Measurements from ENCODE around the gene RDH13.
A peak's percentile ranks its signal among the peaks of the same experiment; 100 is the strongest.

Gene RDH13

GRCh38 chr19:55098716-55099556 lies 36.0 kb upstream of the RDH13 start:
- Histone ChIP-seq H3K4me3 (ENCODE audit: low read length in 2 of 2) (no peak overlapping the region), H3K36me3 (replicated peaks in 1 of 2; ENCODE audit: control insufficient read depth in 2 of 2, insufficient read depth in 2 of 2, low read length in 2 of 2) (peaks cover 16 to 54% of the 10 kb centered on the region in 2 donors), H2AFZ (ENCODE audit: low read length) (no peak overlapping the region), H2BK15ac (ENCODE audit: low read length) (no peak overlapping the region), H3K9me3 (replicated peaks in 1 of 2; ENCODE audit: control insufficient read depth in 2 of 2, insufficient read depth in 1 of 2, low read depth in 1 of 2, low read length in 2 of 2) (peaks cover 5 to 6% of the 10 kb centered on the region in 2 donors), H3K18ac (ENCODE audit: low read length) (peak overlapping the region; percentile 64), H3K4ac (ENCODE audit: low read length) (no peak overlapping the region), H4K8ac (ENCODE audit: low read depth, low read length) (no peak overlapping the region), H2BK120ac (ENCODE audit: low read depth, low read length) (no peak overlapping the region), H3K4me1 (ENCODE audit: control insufficient read depth in 2 of 2, insufficient read depth in 1 of 2, low read depth in 1 of 2, low read length in 2 of 2) (peaks cover 0 to 12% of the 10 kb centered on the region in 2 donors), H3K27ac (replicated peaks; ENCODE audit: low read length) (no peak overlapping the region), H2BK5ac (ENCODE audit: low read length) (peak overlapping the region; percentile 66), H3K9ac (ENCODE audit: low read depth, low read length, poor library complexity) (peak overlapping the region; percentile 50), H3K4me2 (ENCODE audit: insufficient read depth, low read length, poor library complexity, severe bottlenecking) (no peak overlapping the region), H2AK5ac (ENCODE audit: low read depth, low read length) (peak overlapping the region; percentile 75), H2BK12ac (ENCODE audit: low read length) (no peak overlapping the region), H3K23ac (ENCODE audit: low read depth, low read length, poor library complexity) (peak overlapping the region; percentile 65), H3K79me1 (ENCODE audit: low read depth, low read length) (peaks cover 12% of the 10 kb centered on the region), H3K14ac (ENCODE audit: low read length) (peak overlapping the region; percentile 47), H3K27me3 (ENCODE audit: control insufficient read depth in 3 of 3, insufficient read depth in 3 of 3, low read depth in 1 of 3, low read length in 3 of 3) (no peaks in the 10 kb centered on the region), H4K91ac (ENCODE audit: low read depth, low read length, poor library complexity) (no peak overlapping the region)
- DNase-seq (ENCODE audit: low spot score) = no peak
- no CpG with 5 or more reads among the region's 27 CpGs for WGBS, 2 donors (ENCODE audit: extremely low coverage in 2 of 2, insufficient read length in 2 of 2, insufficient replicate concordance in 1 of 2)

GRCh38 chr19:55097864-55098715 lies 35.1 kb upstream of the RDH13 start:
- Histone ChIP-seq H3K9me3 (replicated peaks in 1 of 2; ENCODE audit: control insufficient read depth in 2 of 2, insufficient read depth in 1 of 2, low read depth in 1 of 2, low read length in 2 of 2) (peaks cover 0 to under 1% of the 10 kb centered on the region in 2 donors), H3K36me3 (replicated peaks in 1 of 2; ENCODE audit: control insufficient read depth in 2 of 2, insufficient read depth in 2 of 2, low read length in 2 of 2) (peaks cover 11 to 47% of the 10 kb centered on the region in 2 donors), H2AK5ac (ENCODE audit: low read depth, low read length) (peak overlapping the region; percentile 70), H3K4me1 (ENCODE audit: control insufficient read depth in 2 of 2, insufficient read depth in 1 of 2, low read depth in 1 of 2, low read length in 2 of 2) (peaks cover 0 to 12% of the 10 kb centered on the region in 2 donors), H2AFZ (ENCODE audit: low read length) (no peak overlapping the region), H3K14ac (ENCODE audit: low read length) (peak overlapping the region; percentile 47), H3K4me3 (ENCODE audit: low read length in 2 of 2) (no peak overlapping the region), H3K27me3 (ENCODE audit: control insufficient read depth in 3 of 3, insufficient read depth in 3 of 3, low read depth in 1 of 3, low read length in 3 of 3) (no peaks in the 10 kb centered on the region), H2BK5ac (ENCODE audit: low read length) (no peak overlapping the region), H3K27ac (replicated peaks; ENCODE audit: low read length) (no peak overlapping the region), H4K8ac (ENCODE audit: low read depth, low read length) (no peak overlapping the region), H3K23ac (ENCODE audit: low read depth, low read length, poor library complexity) (peak overlapping the region; percentile 25), H2BK120ac (ENCODE audit: low read depth, low read length) (no peak overlapping the region), H3K9ac (ENCODE audit: low read depth, low read length, poor library complexity) (no peak overlapping the region), H4K91ac (ENCODE audit: low read depth, low read length, poor library complexity) (no peak overlapping the region), H3K4me2 (ENCODE audit: insufficient read depth, low read length, poor library complexity, severe bottlenecking) (no peak overlapping the region), H2BK12ac (ENCODE audit: low read length) (no peak overlapping the region), H3K79me1 (ENCODE audit: low read depth, low read length) (peaks cover 8% of the 10 kb centered on the region), H3K4ac (ENCODE audit: low read length) (no peak overlapping the region), H2BK15ac (ENCODE audit: low read length) (no peak overlapping the region), H3K18ac (ENCODE audit: low read length) (no peak overlapping the region)
- no CpG with 5 or more reads among the region's 23 CpGs for WGBS, 2 donors (ENCODE audit: extremely low coverage in 2 of 2, insufficient read length in 2 of 2, insufficient replicate concordance in 1 of 2)
- no peak for DNase-seq (ENCODE audit: low spot score)

- no peak overlapping the region for H3K4me3 ChIP-seq (ENCODE audit: low read length in 2 of 2)
- no peak overlapping the region for H3K4ac ChIP-seq (ENCODE audit: low read length)
- WGBS, 2 donors (ENCODE audit: extremely low coverage in 2 of 2, insufficient read length in 2 of 2, insufficient replicate concordance in 1 of 2) = no CpG with 5 or more reads among the region's 23 CpGs
- H2AFZ ChIP-seq (ENCODE audit: low read length) = no peak overlapping the region
- no peak overlapping the region for H3K4me2 ChIP-seq (ENCODE audit: insufficient read depth, low read length, poor library complexity, severe bottlenecking)
- peaks cover 0 to 27% of the 10 kb centered on the region in 2 donors for H3K4me1 ChIP-seq (ENCODE audit: control insufficient read depth in 2 of 2, insufficient read depth in 1 of 2, low read depth in 1 of 2, low read length in 2 of 2)
- H3K23ac ChIP-seq (ENCODE audit: low read depth, low read length, poor library complexity) = no peak overlapping the region
- H2BK120ac ChIP-seq (ENCODE audit: low read depth, low read length) = no peak overlapping the region
- H3K36me3 ChIP-seq (replicated peaks in 1 of 2; ENCODE audit: control insufficient read depth in 2 of 2, insufficient read depth in 2 of 2, low read length in 2 of 2) = peaks cover 11 to 40% of the 10 kb centered on the region in 2 donors
- no peak for DNase-seq (ENCODE audit: low spot score)
- H3K27ac ChIP-seq (replicated peaks; ENCODE audit: low read length) = no peak overlapping the region
- H3K9me3 ChIP-seq (replicated peaks in 1 of 2; ENCODE audit: control insufficient read depth in 2 of 2, insufficient read depth in 1 of 2, low read depth in 1 of 2, low read length in 2 of 2) = no peaks in the 10 kb centered on the region
- no peak overlapping the region for H2BK15ac ChIP-seq (ENCODE audit: low read length)
- no peak overlapping the region for H2BK12ac ChIP-seq (ENCODE audit: low read length)
- H3K9ac ChIP-seq (ENCODE audit: low read depth, low read length, poor library complexity) = peak overlapping the region; percentile 9
- H3K27me3 ChIP-seq (ENCODE audit: control insufficient read depth in 3 of 3, insufficient read depth in 3 of 3, low read depth in 1 of 3, low read length in 3 of 3) = no peaks in the 10 kb centered on the region
- peak overlapping the region; percentile 63 for H3K14ac ChIP-seq (ENCODE audit: low read length)
- H4K91ac ChIP-seq (ENCODE audit: low read depth, low read length, poor library complexity) = no peak overlapping the region
- no peak overlapping the region for H3K18ac ChIP-seq (ENCODE audit: low read length)
- H2AK5ac ChIP-seq (ENCODE audit: low read depth, low read length) = no peak overlapping the region
- H4K8ac ChIP-seq (ENCODE audit: low read depth, low read length) = no peak overlapping the region
- H2BK5ac ChIP-seq (ENCODE audit: low read length) = no peak overlapping the region
- H3K79me1 ChIP-seq (ENCODE audit: low read depth, low read length) = peaks cover 8% of the 10 kb centered on the region
These were observed 33.2 kb upstream of the RDH13 start for GRCh38 chr19:55096061-55096701.
